Transverse colon (tissue), 4 donors: ENCODE results near the gene EFEMP2.

Experiments used
- POLR2A ChIP-seq: fragments of 450-650 bp; IDR thresholded peaks from one replicate; pipeline ENCODE4 v1.6.1; 2016; ENCODE audit warnings: antibody characterized with exemption, mild to moderate bottlenecking, moderate library complexity
- POLR2AphosphoS5 ChIP-seq, 3 donors: sonication (generic); formaldehyde crosslinking; IDR thresholded peaks; one replicate each; pipeline ENCODE4 v1.6.1; 2016; ENCODE audit warnings: antibody characterized with exemption in 3 of 3
- TF ChIP-seq, protein P1 (sequence below), 5 experiments: fragments of 200-600 bp in 3 of 5; fragments of 450-650 bp in 2 of 5; sonication (generic) in 3 of 5; IDR thresholded peaks; 1 replicate in 2 of 5; 2 replicates in 3 of 5; pipeline ENCODE4 v1.5.1; 2016 to 2017; ENCODE audit warnings: antibody characterized with exemption in 5 of 5, inconsistent platforms in 3 of 5, mild to moderate bottlenecking in 2 of 5, moderate library complexity in 1 of 5

DNA sequence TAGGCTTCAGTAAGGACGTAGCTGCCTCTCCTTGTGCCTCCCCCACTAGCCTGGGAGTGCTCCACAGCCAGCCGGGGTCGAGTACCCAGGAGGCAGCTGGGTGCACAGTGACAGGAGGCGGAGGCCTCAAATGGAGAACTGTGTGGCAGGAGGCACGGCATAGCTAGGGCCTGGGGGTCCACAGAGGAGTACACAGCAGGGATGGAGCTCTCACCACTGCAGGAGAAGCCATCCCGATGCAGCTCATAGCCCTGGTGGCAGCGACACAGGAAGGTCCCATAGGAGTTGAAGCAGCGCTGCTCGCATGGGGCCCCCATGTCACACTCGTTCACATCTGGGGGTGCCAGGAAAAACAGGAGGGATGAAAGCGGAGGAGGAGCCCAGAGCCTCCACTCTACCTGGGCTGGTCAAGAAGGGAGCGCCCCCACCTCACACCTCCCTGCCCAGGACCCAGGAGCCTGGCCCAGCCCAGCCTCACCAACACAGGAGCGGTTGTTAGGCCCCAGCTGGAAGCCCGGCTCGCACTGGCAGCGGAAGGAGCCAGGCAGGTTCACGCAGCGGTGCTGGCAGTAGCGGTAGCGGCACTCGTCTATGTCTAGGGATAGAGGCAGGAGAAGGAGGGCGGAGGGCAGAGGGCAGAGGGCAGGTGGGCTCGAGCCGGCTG is 2.8 kb downstream of the EFEMP2 start:
- TF ChIP-seq, protein P1, sequence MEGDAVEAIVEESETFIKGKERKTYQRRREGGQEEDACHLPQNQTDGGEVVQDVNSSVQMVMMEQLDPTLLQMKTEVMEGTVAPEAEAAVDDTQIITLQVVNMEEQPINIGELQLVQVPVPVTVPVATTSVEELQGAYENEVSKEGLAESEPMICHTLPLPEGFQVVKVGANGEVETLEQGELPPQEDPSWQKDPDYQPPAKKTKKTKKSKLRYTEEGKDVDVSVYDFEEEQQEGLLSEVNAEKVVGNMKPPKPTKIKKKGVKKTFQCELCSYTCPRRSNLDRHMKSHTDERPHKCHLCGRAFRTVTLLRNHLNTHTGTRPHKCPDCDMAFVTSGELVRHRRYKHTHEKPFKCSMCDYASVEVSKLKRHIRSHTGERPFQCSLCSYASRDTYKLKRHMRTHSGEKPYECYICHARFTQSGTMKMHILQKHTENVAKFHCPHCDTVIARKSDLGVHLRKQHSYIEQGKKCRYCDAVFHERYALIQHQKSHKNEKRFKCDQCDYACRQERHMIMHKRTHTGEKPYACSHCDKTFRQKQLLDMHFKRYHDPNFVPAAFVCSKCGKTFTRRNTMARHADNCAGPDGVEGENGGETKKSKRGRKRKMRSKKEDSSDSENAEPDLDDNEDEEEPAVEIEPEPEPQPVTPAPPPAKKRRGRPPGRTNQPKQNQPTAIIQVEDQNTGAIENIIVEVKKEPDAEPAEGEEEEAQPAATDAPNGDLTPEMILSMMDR (IDR thresholded peaks at IDR 0.05), result no peak
- TF ChIP-seq POLR2A (no peak), POLR2AphosphoS5 (IDR thresholded peaks at IDR 0.05) (no peak)
